Transverse colon (tissue), 4 donors: Measurements from ENCODE around the gene AHDC1. TPM values are rescaled to one million over a fixed set of nuclear protein-coding genes. Genes with fewer than 3 reads are reported as not detected.

Source experiments
- DNase-seq: peaks from one replicate; pipeline ENCODE4 v3.0.0-alpha.2; 2019
- H3K27ac ChIP-seq, 4 donors: fragments of 200-600 bp; sonication (generic); 2 replicates each; pipeline ENCODE4 v1.5.1; 2016 to 2018; ENCODE audit warnings: inconsistent platforms in 4 of 4
- H3K27me3 ChIP-seq: fragments of 200-600 bp; sonication (generic); 2 replicates; pipeline ENCODE4 v1.5.1; 2017; ENCODE audit warnings: inconsistent platforms
- H3K36me3 ChIP-seq, 4 donors: fragments of 200-600 bp; sonication (generic); 2 replicates each; pipeline ENCODE4 v1.5.1; 2017 to 2019; ENCODE audit warnings: inconsistent platforms in 4 of 4
- H3K4me1 ChIP-seq, 4 donors: fragments of 200-600 bp; sonication (generic); 2 replicates each; pipeline ENCODE4 v1.5.1; 2017 to 2020; ENCODE audit warnings: inconsistent platforms in 4 of 4
- H3K4me3 ChIP-seq, 4 donors: fragments of 200-600 bp; sonication (generic); 1 replicate in 1 of 4; 2 replicates in 3 of 4; pipeline versions ENCODE4 v1.5.1 to v1.6.1; 2017 to 2019; ENCODE audit warnings: inconsistent platforms in 4 of 4
- H3K9me3 ChIP-seq, 2 donors: fragments of 200-600 bp; sonication (generic); 2 replicates each; pipeline ENCODE4 v1.5.1; 2017 to 2019; ENCODE audit warnings: inconsistent platforms in 2 of 2
- CTCF ChIP-seq, 5 experiments: fragments of 200-600 bp in 3 of 5; fragments of 450-650 bp in 2 of 5; sonication (generic) in 3 of 5; IDR thresholded peaks; 1 replicate in 2 of 5; 2 replicates in 3 of 5; pipeline ENCODE4 v1.5.1; 2016 to 2017; ENCODE audit warnings: antibody characterized with exemption in 5 of 5, inconsistent platforms in 3 of 5, mild to moderate bottlenecking in 2 of 5, moderate library complexity in 1 of 5
- EP300 ChIP-seq: sonication (generic); formaldehyde crosslinking; IDR thresholded peaks from one replicate; pipeline ENCODE4 v1.6.1; 2017; ENCODE audit warnings: antibody characterized with exemption, low read depth
- POLR2A ChIP-seq: fragments of 450-650 bp; IDR thresholded peaks from one replicate; pipeline ENCODE4 v1.6.1; 2016; ENCODE audit warnings: antibody characterized with exemption, mild to moderate bottlenecking, moderate library complexity
- POLR2AphosphoS5 ChIP-seq, 3 donors: sonication (generic); formaldehyde crosslinking; IDR thresholded peaks; one replicate each; pipeline ENCODE4 v1.6.1; 2016; ENCODE audit warnings: antibody characterized with exemption in 3 of 3
- WGBS, 2 donors: methylation state at CpG; one replicate each; pipeline ENCODE4 v1.1.5; 2018; ENCODE audit warnings: low coverage in 1 of 2; 5-methylcytosine and 5-hydroxymethylcytosine counted together
- in situ Hi-C, 4 donors: fragments of 200-750 bp; cut with MboI; loops; one replicate each; pipeline versions ENCODE4 v1.15.0 to v1.15.1; 2017; ENCODE audit warnings: low sequenced_read_pairs in 3 of 4, low pct_ligation_motif_present in 1 of 4, low pct_unique_long_range_greater_than_20kb in 1 of 4
- intact Hi-C: fragments of 100-400 bp; cut with DNase I; formaldehyde crosslinking; loops from one replicate; pipeline ENCODE4 v1.15.1; 2023; ENCODE audit warnings: low total_unique reads
- total RNA-seq, 4 donors: library from RNA; depleted of rRNA; stranded (reverse); fragments of >200 nt; gene quantifications; one replicate each; pipeline ENCODE4 v1.1.0, GENCODE V29; 2016

The AHDC1 gene
- total RNA-seq, 4 donors from 2014 or later, result 11.7 to 34.4 (median 21.3) TPM

DNA sequence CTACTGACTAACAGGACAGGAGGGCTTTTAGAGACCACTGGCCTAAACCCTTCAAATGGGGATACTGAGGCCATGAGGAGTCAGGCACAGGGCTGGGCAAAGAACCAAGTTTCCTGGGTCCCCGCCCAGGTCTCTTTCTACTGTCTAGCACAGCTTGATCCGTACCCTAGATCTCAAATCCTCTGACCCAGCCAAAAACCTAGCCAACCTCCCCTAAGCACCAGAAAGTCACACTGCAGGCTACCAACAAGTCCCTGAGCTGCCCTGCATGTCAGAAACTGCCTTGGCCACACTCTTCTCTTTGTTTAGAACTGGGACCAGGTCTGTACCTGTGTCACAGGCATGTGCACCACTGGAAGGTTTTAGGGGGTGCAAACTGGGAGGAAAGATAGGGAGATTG is 33.6 kb downstream of the AHDC1 start:
- Histone ChIP-seq H3K36me3 (no peaks in the 10 kb centered on the region), H3K4me3 (no peak overlapping the region), H3K9me3 (no peaks in the 10 kb centered on the region), H3K4me1 (peaks cover 63 to 97% (median 85%) of the 10 kb centered on the region in 4 donors), H3K27ac (peak overlapping the region; percentile 82 to 95 (median 92)), H3K27me3 (no peaks in the 10 kb centered on the region)
- WGBS, 2 donors, result 71% methylated on average over 2 of the region's 2 CpGs; no CpG with 5 or more reads in 1 of the 2 donors
- in situ Hi-C loops, result no loop called here
- TF ChIP-seq POLR2A (no peak), POLR2AphosphoS5 (IDR thresholded peaks at IDR 0.05) (no peak), CTCF (IDR thresholded peaks at IDR 0.05) (no peak), EP300 (no peak)
- no peak for DNase-seq
- intact Hi-C loops, result no loop called here

DNA sequence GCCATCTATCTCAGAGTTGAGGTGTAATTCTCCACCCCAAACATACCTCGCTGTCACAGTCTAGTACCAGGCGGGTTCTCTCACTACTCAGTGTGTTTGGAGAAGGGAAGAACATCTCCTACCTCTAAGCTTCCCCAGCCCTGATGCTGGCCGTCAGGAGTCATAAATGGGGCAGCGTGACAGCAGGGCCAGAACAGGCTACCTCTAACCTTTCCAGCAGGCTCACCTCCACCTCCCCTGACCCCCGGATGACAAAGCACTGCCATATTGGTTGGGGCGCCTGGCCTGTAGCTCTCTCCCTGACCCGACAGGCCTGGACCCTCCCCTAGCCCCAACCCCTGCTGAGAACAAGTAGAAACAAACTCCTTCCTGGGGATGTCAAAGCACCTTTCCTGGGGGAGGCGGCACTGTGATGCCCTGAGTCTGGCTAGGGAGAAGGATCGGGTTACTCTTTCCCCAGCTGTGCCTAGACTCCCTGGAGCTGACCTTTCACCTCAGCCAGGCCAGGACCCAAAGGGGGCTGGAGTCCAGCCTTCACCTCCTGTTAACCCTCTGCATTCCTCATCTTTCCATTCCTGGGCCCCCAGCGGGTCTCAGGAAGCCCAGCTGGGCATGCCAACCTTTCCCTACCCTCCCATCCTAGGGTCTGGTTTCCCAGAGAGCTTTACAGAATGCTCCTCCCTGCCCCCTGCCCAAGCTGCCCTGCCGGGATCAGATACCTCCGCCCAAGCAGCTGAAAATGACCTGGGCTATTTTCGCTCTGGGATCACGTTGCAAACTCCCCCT is 34.2 kb downstream of the AHDC1 start:
- Histone ChIP-seq H3K4me1 (peaks cover 64 to 97% (median 85%) of the 10 kb centered on the region in 4 donors), H3K36me3 (no peaks in the 10 kb centered on the region), H3K27me3 (no peaks in the 10 kb centered on the region), H3K4me3 (no peak overlapping the region), H3K27ac (peak overlapping the region; percentile 82 to 95 (median 92)), H3K9me3 (no peaks in the 10 kb centered on the region)
- in situ Hi-C loops, result no loop called here
- no peak for TF ChIP-seq CTCF (IDR thresholded peaks at IDR 0.05)
- TF ChIP-seq POLR2A, result no peak
- no peak for TF ChIP-seq EP300
- no peak for TF ChIP-seq POLR2AphosphoS5 (IDR thresholded peaks at IDR 0.05)
- no peak for DNase-seq
- intact Hi-C loops, result no loop called here
- WGBS, 2 donors, result 67 to 87% methylated on average over 1 to 13 of the region's 14 CpGs

DNA sequence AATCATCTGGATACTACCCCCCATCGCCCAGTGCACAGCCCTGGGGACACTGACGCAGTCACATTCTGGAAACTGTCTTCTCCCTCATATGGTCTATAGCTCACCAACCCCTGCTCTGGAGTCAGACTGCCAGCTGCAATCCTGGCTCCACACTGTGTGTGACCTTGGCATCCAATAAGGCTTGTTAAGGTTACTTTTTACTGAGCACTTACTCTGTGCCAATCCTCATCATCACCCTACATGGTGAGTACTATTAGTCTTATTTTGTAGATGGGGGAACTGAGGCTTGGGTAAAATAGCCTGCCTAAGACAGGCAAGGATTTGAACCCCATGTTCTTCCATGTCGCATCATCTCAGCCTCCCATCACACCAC is 34.9 kb downstream of the AHDC1 start:
- H3K36me3 ChIP-seq, result no peaks in the 10 kb centered on the region
- H3K27ac ChIP-seq, result peak overlapping the region; percentile 82 to 95 (median 92)
- no peaks in the 10 kb centered on the region for H3K9me3 ChIP-seq
- intact Hi-C loops, result no loop called here
- TF ChIP-seq POLR2A (no peak), POLR2AphosphoS5 (IDR thresholded peaks at IDR 0.05) (no peak), CTCF (IDR thresholded peaks at IDR 0.05) (no peak), EP300 (no peak)
- peaks cover 68 to 97% (median 85%) of the 10 kb centered on the region in 4 donors for H3K4me1 ChIP-seq
- WGBS, 2 donors, result 71% methylated on average over 3 of the region's 3 CpGs; no CpG with 5 or more reads in 1 of the 2 donors
- peak overlapping the region in 3 of 4 donors; percentile 28 to 42 (median 40) for H3K4me3 ChIP-seq
- DNase-seq, result no peak
- in situ Hi-C loops, result no loop called here
- no peaks in the 10 kb centered on the region for H3K27me3 ChIP-seq

GRCh38 chr1:27568300-27569087 is 35.5 kb downstream of the AHDC1 start:
- Histone ChIP-seq H3K4me3 (peak overlapping the region in 3 of 4 donors; percentile 28 to 42 (median 40)), H3K4me1 (peaks cover 74 to 97% (median 86%) of the 10 kb centered on the region in 4 donors), H3K27me3 (no peaks in the 10 kb centered on the region), H3K27ac (peak overlapping the region; percentile 82 to 95 (median 92)), H3K9me3 (no peaks in the 10 kb centered on the region), H3K36me3 (no peaks in the 10 kb centered on the region)
- 5% methylated on average over 14 of the region's 65 CpGs; no CpG with 5 or more reads in 1 of the 2 donors for WGBS, 2 donors
- DNase-seq, result peak; percentile 98
- in situ Hi-C loops (no loop called here), intact Hi-C loops (no loop called here)
- TF ChIP-seq POLR2AphosphoS5 (IDR thresholded peaks at IDR 0.05) (peak; percentile 91 to 93 (median 92)), POLR2A (peak; percentile 92), EP300 (no peak), CTCF (IDR thresholded peaks at IDR 0.05) (peak; percentile 47 to 75 (median 63))
